HG02852 (cell line): ENCODE data around the gene APBB1IP.
"Not testable (repeated sequence)": the region's sequence is repeated elsewhere in the genome, so short reads cannot be mapped to it uniquely, and the experiment has no call there.

Experiments used
- ATAC-seq: cut with Tn5 transposase; IDR thresholded peaks from one replicate; pipeline ENCODE4 v1.9.1; 2021; ENCODE audit warnings: mild to moderate bottlenecking, moderate library complexity; ENCODE audit not compliant: unreplicated experiment

Gene APBB1IP, protein sequence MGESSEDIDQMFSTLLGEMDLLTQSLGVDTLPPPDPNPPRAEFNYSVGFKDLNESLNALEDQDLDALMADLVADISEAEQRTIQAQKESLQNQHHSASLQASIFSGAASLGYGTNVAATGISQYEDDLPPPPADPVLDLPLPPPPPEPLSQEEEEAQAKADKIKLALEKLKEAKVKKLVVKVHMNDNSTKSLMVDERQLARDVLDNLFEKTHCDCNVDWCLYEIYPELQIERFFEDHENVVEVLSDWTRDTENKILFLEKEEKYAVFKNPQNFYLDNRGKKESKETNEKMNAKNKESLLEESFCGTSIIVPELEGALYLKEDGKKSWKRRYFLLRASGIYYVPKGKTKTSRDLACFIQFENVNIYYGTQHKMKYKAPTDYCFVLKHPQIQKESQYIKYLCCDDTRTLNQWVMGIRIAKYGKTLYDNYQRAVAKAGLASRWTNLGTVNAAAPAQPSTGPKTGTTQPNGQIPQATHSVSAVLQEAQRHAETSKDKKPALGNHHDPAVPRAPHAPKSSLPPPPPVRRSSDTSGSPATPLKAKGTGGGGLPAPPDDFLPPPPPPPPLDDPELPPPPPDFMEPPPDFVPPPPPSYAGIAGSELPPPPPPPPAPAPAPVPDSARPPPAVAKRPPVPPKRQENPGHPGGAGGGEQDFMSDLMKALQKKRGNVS

DNA sequence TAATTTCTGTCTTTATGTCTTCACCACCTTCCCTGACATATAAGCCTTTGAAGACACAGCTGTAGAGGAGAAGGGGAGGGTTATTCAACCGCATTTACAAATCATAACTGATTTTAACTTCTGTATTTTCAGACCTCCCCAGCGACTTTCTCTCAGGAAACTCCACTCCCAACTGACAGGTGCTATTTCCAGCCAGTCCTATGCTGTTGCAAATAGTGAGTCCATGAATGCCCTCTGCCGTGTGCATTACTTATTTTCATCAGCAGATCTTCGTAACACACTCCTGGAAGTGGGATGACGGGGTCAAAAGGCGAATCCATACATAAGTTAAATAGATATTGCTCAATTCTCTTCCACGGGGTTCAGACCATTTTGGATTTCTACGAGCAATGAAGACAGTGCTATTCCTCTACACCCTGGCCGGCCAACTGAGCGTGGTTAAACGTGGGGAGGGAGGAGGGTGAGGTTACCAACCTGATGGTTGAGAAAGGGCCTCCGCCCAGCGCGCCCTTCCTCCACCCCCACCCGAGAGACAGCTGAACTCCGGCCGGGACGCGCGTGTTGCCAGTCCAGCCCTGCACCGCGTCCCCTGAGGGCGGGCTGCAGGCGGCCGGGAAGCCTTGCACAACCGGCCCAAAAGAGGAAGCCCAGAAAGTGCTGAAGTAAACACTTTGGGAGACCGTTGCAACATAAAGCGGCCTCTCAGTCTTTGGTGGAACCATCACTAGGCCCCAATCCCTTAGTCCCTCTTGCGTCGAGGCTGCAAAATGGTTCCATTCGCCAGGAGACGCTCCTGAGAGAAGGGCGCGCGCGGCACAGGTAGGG is at the start of gene APBB1IP:
Gene APBB1IP, plus strand, starts transcription at position 705 of the 825 bp plus-strand sequence. CDS start 53,986 bp downstream, outside the sequence.
- peak; percentile 54 for ATAC-seq

DNA sequence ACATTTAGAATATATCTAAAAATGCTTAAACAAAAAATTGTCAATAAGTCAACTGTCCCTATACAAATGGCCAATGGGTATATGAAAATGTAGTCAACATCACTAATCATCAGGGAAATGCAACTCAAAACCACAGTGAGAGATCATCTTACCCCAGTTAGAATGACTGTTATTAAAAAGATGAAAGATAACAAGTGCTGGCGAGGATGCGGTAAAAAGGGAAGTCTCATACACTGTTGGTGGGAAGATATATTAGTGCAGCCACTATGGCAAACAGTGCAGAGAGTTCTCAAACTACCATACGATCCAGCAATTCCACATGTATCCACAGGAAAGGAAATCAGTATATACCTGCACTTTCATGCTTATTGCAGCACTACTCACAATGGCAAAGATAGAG is 48.6 kb upstream of the APBB1IP start:
- ATAC-seq, result no peak

DNA sequence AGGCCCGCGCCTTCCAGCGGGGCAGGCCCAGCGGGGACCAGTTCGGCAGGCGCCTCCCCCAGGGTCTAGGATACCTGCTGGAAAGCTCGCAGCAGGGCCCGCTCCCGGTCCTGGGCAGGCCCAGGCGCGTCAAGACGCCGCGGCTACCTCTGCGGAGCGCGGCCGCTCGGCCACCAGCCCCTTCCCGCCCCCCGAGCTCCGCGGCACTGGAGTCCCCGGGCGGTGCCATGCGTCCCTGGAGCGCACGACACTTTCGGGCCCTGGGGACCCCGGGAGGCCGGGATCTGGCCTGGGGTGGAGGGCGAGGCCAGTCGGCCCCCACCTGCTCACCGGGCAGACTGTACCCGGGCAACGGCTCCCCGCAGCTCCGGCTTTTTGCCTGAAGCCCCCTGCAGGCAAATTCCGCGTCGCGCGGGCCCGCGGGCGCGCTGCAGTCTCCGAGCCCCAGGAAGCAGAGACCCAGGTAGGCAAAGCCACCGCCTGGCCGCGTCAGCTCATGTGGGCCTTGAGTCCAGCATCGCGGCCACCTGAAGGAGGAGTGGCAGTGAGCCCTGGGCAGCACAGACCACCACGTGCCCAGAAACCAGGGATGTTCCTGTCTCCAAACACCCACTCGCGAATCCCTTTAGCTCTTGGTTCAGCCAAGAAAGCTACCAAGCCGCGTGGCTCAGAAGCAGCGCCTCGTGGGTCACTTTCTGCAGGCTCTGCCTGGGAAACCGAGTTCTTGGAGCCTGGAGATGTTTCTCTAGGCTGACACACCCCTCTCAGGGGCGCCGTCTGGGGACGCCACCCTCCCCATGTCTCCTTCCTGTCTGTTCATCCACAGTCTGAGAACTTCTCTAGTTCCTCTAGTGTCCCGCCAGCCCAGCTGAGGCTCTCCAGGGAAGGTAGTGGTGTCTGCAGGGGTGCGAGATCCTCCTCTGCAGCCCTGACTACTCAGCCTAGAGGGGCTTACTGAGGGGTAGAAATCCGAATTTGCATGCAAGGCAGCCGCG is 46.1 kb upstream of the APBB1IP start:
- peak; percentile 60 for ATAC-seq

DNA sequence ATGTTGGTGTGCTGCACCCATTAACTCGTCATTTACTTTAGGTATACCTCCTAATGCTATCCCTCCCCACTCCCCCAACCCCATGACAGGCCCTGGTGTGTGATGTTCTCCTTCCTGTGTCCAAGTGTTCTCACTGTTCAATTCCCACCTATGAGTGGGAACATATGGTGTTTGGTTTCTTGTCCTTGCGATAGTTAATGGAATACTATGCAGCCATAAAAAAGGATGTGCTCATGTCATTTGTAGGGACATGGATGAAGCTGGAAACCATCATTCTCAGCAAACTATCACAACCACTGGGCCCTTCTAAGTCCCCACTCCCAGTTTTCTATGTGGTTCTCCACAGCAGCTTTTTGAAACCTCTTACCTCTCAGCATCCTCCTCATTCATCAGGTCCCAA is 39.8 kb upstream of the APBB1IP start:
- not testable (repeated sequence) for ATAC-seq

DNA sequence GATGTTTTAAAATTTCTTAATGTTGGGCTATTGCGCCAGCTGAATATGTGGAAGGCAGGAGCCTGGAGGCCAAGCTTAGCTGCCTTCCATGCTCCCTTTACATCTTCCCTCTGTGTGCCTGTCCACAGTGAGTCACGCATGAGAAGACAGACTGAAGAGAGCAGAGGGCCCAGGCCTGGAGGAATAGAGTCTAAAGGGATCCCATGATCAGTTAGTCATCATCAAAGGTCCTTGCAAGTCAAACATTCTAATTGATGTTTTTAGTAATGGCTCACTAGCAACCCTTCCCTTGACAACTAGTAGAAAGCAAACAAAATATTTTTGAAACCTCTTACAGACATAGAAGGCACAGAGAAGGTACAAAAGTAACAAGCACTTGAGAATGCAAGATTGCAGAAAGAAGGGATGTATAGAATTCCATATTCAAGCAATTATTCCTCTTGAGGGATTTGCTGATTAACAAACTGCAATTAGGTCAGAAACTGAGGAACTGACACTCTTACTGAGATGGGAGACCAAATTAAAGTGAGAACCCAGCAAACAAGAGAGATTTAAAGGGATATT is 30.7 kb upstream of the APBB1IP start:
- no peak for ATAC-seq

DNA sequence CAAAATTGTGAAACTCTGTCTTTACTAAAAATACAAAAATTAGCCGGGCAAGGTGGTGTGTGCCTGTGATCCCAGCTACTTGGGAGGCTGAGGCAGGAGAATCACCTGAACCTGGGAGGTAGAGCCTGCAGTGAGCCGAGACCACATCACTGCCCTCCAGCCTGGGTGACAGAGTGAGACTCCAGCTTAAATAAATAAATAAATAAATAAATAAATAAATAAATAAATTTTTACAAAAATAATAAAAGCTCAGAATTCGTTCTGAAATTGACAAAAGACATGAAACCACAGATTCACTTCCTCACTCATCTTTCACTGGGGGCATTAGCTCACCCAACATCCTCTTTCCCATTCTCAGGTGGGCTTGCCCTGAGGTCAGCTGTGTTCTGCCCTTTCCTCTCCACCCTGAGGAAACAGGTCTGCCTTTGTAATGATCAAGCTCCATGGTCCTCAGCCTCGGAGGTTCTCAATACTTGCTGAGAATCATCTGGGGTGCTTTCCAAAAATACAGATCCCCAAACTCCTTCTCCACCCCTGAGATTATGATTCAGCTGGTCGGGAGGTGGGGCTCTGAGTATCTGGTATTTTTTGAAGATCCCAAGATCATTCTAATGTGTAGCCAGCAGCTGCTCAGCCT is 29.2 kb upstream of the APBB1IP start:
- no peak for ATAC-seq

DNA sequence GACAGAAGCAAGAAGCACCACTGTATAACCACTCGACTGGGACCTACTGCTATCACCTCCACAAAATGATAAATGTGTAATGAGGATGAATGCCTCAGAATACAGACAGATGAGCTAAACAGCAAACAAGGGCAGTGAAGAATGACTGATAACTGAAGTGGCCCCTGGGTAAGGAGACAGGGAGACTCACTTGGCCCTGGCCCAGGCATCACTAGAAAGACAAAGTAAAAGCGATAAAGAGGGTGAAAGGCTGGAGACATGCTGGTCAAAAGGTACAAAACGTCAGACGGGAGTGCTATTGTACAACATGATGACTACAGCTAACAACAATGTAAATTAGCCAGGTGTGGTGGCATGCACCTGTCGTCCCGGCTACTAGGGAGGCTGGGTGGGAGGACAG is 27.8 kb upstream of the APBB1IP start:
- no peak for ATAC-seq

DNA sequence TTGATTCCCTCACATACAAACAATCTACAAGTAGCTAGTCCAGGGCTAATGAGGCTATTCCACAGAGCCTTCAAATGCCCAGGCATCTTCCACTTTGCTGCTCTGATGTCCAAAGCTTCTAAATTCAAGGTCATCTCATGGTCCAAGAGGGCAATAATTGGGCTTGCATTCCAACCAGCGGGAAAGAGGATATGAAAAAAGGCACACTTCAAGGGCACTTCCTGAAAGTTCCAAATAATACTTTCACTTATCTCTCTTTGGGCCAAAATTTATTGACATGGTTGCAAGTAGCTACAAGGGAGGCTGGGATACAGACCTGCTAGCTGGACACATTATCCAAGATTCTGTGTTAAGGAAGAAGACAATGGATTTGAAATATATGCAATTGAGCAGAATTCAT is 25.2 kb upstream of the APBB1IP start:
- no peak for ATAC-seq

DNA sequence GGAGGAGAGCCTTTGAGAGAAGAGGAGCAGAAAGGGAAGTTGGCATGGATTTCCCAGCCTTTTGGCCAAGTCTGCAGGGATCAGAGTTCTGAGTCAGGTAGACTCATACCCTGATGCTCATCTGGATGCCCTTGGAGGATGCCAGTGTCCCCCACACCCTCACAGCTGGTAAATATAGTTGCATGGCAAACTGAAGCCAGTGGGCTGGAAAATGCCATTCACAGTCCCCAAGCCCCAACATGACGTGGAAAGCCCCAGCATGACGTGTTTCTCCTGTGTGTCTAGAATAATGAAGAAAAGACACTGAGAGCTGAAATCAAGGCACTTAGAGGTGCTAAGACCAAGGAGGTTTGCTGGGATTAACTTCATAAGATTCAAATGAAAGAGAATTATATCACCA is 24.8 kb upstream of the APBB1IP start:
- no peak for ATAC-seq

DNA sequence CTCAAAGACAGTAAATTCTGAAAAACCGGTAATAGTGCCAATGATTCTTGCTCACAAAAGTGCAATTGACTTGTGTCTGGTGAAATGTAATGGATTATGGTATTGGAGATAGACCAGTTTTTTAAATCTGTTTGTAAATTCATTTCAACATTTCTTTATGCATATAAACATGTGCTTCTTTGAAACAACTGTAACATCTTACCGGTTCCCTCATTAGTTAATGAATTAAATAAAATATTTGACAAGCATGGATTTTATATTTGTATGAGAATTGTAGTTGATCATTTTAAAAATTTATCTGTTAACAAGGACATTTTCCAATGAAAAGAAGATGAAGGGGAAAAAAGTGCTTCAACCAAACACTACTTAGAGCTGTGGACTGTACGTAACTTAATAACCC is 21.0 kb upstream of the APBB1IP start:
- ATAC-seq, result no peak

DNA sequence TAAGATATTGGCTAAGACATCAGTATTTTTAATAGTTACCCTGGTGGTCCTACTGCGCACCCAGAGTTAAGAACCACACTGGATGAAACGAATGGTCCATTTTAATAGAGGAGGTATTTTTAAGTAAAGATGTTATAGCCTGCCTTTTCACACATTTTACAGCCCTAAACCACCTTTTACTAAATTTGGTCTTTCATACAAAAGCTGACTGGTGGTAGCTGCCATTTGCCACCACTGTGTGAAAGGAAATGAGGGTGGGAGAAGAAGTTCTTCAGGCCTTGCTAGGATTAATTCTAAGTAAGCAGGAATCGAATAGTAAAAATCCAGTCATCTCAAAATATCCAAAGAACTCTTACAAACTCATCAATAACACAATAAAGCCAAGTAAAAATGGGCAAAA is 15.2 kb upstream of the APBB1IP start:
- ATAC-seq, result no peak

DNA sequence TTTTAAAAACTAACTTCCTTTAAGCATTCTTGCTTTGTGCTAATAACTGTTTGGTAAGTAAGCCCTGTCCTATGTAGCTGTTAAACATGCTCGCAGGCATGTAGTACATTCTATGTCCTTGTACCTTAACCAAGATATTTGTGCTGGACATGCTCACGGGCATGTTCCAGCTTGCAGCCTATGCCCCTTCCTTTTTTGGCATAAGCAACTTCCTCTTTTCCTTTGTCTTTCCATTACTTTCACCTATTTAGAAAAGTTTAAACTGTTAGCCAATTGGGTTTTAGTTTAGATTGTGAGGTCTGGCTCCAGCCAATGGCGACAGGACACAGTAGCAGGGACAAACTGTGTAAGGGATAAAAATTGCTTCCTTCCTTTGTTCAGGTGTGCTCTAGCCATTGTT is 14.4 kb upstream of the APBB1IP start:
- no peak for ATAC-seq

DNA sequence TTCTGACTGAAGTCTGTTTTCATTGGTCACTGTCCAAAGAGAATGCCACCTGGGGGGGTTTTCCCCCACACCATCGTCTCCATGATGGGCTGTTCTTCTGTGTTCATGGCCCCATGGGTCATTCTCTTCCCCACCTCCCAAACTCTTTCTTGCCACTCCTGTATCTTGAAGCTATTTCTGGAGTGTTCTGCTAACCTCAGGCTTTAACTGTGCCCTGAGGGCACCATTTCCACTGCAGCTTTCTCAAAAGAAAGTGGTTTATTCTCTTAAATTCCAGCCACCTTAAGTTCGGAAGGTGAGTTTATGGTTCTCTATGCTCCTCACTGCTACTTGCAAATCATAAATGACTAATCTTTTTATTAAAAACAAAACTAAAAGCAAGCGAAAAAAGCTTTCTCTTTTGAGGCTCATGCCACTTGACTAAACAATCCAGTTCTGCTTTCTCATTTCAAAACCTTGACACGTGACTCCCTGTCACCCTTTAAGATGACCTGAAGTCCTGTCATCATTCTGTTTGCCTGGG is 7.4 kb upstream of the APBB1IP start:
- peak; percentile 90 for ATAC-seq

DNA sequence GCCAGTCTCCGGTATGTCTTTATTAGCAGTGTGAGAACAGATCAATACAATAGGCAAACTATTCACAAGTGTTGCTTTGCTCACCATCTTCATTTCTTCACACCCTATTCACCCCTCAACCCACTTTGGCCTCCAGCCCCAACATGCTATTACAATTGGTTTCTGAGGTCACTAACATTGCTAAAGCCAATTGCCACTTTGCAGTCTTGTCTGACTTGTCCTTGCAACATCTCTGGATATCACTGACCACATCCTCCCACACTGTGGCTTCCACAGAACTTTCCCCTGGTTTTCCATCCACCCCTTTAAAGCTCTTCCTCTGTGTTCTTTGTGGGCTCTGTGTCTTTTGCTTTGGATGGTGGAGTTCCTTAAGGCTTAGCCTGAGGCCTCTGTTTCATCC is 5.2 kb upstream of the APBB1IP start:
- no peak for ATAC-seq

DNA sequence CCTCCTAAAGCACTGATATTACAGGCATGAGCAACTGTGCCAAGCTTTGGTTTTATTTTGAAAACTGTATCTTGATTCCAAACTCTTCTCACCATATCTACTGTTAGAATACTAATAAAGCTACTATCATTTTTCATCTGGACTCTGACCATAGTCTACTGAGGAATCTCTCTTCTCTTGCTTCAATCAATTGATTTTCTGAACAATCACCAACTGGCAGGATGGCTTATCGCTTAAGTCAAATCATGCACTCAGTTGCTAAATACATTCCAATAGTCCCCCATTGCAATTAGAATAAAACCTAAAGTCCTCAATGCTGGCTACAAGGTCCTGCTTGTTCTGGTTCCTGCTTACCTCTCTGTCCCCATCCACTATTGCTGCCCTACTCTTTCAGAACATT is 2.3 kb upstream of the APBB1IP start:
- no peak for ATAC-seq

DNA sequence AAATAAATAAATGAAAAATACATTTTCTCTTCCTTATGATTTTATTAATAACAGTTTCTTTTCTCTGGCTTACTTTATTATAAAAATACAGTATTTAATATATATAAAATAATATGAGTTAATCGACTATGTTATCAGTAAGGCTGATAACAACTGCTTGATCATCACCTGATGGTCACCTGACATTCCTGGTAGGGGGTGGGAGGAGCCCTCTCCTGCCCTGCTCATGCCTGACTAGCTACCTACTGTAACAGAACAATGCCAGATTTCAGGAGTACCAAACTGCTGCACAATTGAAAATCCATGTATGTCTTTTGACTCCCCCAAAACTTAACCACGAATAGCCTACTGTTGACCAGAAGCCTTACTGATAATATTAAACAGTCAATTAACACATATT is 1.3 kb upstream of the APBB1IP start:
- no peak for ATAC-seq

DNA sequence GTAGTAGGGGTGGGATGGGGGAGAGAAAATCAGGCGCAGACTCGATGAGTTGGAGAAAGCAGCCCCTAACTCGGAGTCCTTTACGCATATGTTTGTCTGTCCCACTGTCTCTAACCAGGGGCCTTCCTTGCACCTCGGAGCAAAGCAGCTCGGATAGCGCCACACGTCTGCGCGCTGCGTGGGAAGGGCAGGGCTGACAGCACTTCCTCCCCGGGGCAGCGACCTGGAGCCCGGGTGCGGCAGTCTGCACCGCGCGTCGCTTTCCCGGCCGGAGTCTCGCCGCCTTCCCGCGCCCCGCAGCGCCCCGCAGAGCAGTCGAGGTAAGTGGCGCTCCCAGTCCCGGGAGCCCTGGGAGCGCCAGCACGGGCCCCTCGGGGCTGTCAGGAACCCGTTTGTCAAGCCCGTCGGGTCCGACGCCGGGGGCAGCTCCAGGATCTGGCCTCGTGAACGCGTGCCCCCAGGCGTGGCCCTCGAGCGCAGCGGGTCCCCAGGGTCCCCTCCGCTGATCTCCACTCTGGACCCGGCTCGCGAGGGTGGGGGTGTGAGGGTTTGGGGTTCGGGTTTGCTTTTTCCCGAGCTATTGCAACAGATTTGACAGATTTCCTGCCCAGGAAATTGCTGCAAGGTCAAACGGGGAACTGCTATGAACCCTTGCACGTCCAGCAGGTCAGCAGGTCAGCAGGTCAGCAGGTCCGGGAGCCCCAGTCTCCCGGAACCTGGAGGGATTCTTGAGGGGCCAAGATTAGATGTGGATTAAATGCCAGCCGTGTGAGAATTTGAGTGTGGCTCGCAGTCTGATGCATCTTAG is 597 bp downstream of the APBB1IP start:
- peak; percentile 50 for ATAC-seq

DNA sequence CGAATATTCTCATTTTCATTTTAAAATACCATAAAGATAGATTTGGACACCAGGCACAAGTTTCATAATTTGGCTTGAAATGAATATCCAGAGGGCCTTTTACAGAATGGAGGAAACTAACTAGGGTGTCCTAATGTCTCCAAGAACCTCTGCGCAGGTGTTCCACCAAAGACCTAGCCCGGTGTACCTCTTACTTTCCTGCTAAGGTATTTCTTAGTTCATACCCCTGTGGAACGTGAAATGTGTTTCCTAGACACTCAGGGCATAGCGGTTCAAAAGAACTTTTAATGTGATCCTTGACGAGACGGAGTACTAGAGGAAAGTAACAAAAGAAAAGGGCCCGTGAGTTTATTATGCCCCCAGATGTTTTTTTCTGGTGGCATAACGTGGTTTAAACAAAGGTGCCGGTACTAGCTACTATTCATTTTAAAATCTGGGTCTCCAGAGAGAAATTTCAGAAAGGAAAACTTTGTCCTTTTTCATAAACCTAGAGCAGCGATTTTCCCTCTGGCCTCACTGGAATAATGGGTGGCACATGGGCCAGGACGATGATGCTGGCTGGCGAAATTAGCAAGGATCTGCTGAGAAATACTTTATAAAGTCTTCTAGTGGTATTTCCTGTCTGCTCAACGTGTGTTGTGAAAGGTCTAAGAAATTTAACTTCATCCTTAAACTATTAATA is 1.4 kb downstream of the APBB1IP start:
- no peak for ATAC-seq
